HepG2 (cell line): ENCODE results near the gene TBRG4. TPM values are rescaled to one million over a fixed set of nuclear protein-coding genes. Genes with fewer than 3 reads are reported as not detected.

Source experiments
- ATAC-seq: fragments of 200-7000 bp; cut with Tn5 transposase; 3 replicates; pipeline ENCODE4 v1.9.1; 2020; ENCODE audit warnings: mild to moderate bottlenecking, moderate library complexity
- BruUV-seq: library from RNA; stranded (reverse); fragments of 400-500 nt; replicated peaks from 2 replicates; lab custom pipeline; 2021; lab: Mats Ljungman, UMichigan
- CTCF ChIA-PET: fragments of 300-600 bp; formaldehyde crosslinking; extraction: SDS; loops from one replicate; lab custom pipeline; 2021; ENCODE audit warnings: low total read pairs, inconsistent platforms, low intra/inter-chr PET ratio; lab: Yijun Ruan, JAX
- POLR2A ChIA-PET: fragments of 350-600 bp; sonication (Branson Sonifier 250); formaldehyde crosslinking; loops from one replicate; lab custom pipeline; 2020; ENCODE audit warnings: antibody characterized with exemption, inconsistent platforms; lab: Yijun Ruan, JAX
- DNase-seq: peaks from one replicate; pipeline ENCODE4 v3.0.0-alpha.2; 2015; ENCODE audit warnings: low spot score
- FAIRE-seq: peaks from 3 replicates; lab custom pipeline; 2011; peaks lifted over from hg19 to GRCh38; lab: Jason Lieb, UNC
- H2AFZ ChIP-seq: one replicate; pipeline ENCODE4 v1.6.1; 2011; ENCODE audit warnings: low read length, inconsistent platforms
- H3K27ac ChIP-seq: fragments of 300-600 bp; 3 replicates; pipeline ENCODE4 v1.8.0; 2011; ENCODE audit warnings: mixed run types, mild to moderate bottlenecking, mixed read lengths, low read length, inconsistent platforms; ENCODE audit not compliant: insufficient read depth; ENCODE audit errors: extremely low read length
- H3K27me3 ChIP-seq, 2 experiments: fragments of 200-600 bp in 1 of 2; 2 replicates in 1 of 2; 3 replicates in 1 of 2; pipeline versions ENCODE4 v1.6.0 to v1.8.0; 2011; ENCODE audit warnings: low read length in 2 of 2, mild to moderate bottlenecking in 2 of 2, moderate library complexity in 2 of 2, inconsistent platforms in 1 of 2; ENCODE audit not compliant: insufficient read depth in 2 of 2, control insufficient read depth in 1 of 2
- H3K36me3 ChIP-seq, 2 experiments: fragments of 200-600 bp in 1 of 2; replicated peaks in 1 of 2; 2 replicates in 1 of 2; 3 replicates in 1 of 2; pipeline versions ENCODE4 v1.5.1 to v1.8.0; 2011; ENCODE audit warnings: low read length in 2 of 2, inconsistent platforms in 1 of 2; ENCODE audit not compliant: insufficient read depth in 2 of 2, control insufficient read depth in 1 of 2
- H3K4me1 ChIP-seq: 2 replicates; pipeline ENCODE4 v1.5.1; 2012; ENCODE audit warnings: low read length, inconsistent platforms; ENCODE audit not compliant: insufficient read depth
- H3K4me2 ChIP-seq: 2 replicates; pipeline ENCODE4 v1.6.0; 2011; ENCODE audit warnings: low read depth, low read length, inconsistent platforms
- H3K4me3 ChIP-seq, 3 experiments: fragments of 200-600 bp in 1 of 3; sonication (generic), shearing (Covaris generic) in 1 of 3; replicated peaks in 1 of 3; 2 replicates each; pipeline ENCODE4 v1.5.1; 2011 to 2016; ENCODE audit warnings: low read length in 3 of 3, inconsistent platforms in 2 of 3, low read depth in 2 of 3, mild to moderate bottlenecking in 2 of 3, control low read depth in 1 of 3, mixed read lengths in 1 of 3; ENCODE audit not compliant: insufficient read depth in 1 of 3
- H3K79me2 ChIP-seq: one replicate; pipeline ENCODE4 v1.6.1; 2011; ENCODE audit warnings: low read length, inconsistent platforms; ENCODE audit not compliant: insufficient read depth
- H3K9ac ChIP-seq: 2 replicates; pipeline ENCODE4 v1.6.0; 2011; ENCODE audit warnings: mild to moderate bottlenecking, low read depth, low read length, inconsistent platforms; ENCODE audit not compliant: insufficient read depth
- H3K9me3 ChIP-seq: 2 replicates; pipeline ENCODE4 v1.5.1; 2012; ENCODE audit warnings: mild to moderate bottlenecking, low read length
- H4K20me1 ChIP-seq: 2 replicates; pipeline ENCODE4 v1.6.0; 2011; ENCODE audit warnings: inconsistent platforms, mild to moderate bottlenecking, low read length, moderate library complexity; ENCODE audit not compliant: insufficient read depth
- CBX1 ChIP-seq: IDR thresholded peaks from one replicate; pipeline ENCODE4 v1.6.1; 2016; ENCODE audit warnings: antibody characterized with exemption, low read depth
- CENPX ChIP-seq: sonication (generic); formaldehyde crosslinking; IDR thresholded peaks from 2 replicates; pipeline ENCODE4 v1.9.0; 2021; ENCODE audit warnings: mild to moderate bottlenecking, missing genetic modification reagents, moderate library complexity
- HMG20A ChIP-seq: IDR thresholded peaks from 2 replicates; pipeline ENCODE4 v1.6.1; 2016; ENCODE audit warnings: borderline replicate concordance
- JDP2 ChIP-seq: sonication (generic); formaldehyde crosslinking; IDR thresholded peaks from 2 replicates; pipeline ENCODE4 v1.8.1; 2022; ENCODE audit warnings: missing genetic modification reagents, borderline replicate concordance
- POGZ ChIP-seq: sonication (generic); formaldehyde crosslinking; IDR thresholded peaks from 2 replicates; pipeline ENCODE4 v1.4.0; 2020; ENCODE audit warnings: mild to moderate bottlenecking, missing genetic modification reagents
- REPIN1 ChIP-seq: sonication (generic); formaldehyde crosslinking; IDR thresholded peaks from 2 replicates; pipeline ENCODE4 v1.8.0; 2022; ENCODE audit warnings: missing genetic modification reagents, low read depth, mild to moderate bottlenecking, borderline replicate concordance
- ZFP36L2 ChIP-seq: sonication (generic); formaldehyde crosslinking; IDR thresholded peaks from 2 replicates; pipeline ENCODE4 v1.4.0; 2020; ENCODE audit warnings: missing genetic modification reagents
- ZNF44 ChIP-seq: sonication (generic); formaldehyde crosslinking; IDR thresholded peaks from 2 replicates; pipeline ENCODE4 v1.5.1; 2020; ENCODE audit warnings: mild to moderate bottlenecking, missing genetic modification reagents
- ZNF75D ChIP-seq: sonication (generic); formaldehyde crosslinking; IDR thresholded peaks from 2 replicates; pipeline ENCODE4 v1.8.1; 2023; ENCODE audit warnings: missing genetic modification reagents, mild to moderate bottlenecking, borderline replicate concordance
- WGBS: methylation state at CpG from one replicate; pipeline ENCODE4 v1.1.6; 2017; ENCODE audit warnings: low lambda C conversion rate; 5-methylcytosine and 5-hydroxymethylcytosine counted together
- in situ Hi-C: cut with HindIII; loops from 2 replicates; pipeline ENCODE4 v1.10.0; 2017; ENCODE audit warnings: low pct_unique_long_range_greater_than_20kb; ENCODE audit not compliant: extremely low pct_ligation_motif_present
- intact Hi-C: fragments of 100-400 bp; cut with micrococcal nuclease; formaldehyde crosslinking; loops from one replicate; pipeline ENCODE4 v1.10.0; 2022; ENCODE audit not compliant: unreplicated experiment
- polyA plus RNA-seq, 8 experiments: library from polyadenylated mRNA; depleted of rRNA in 3 of 8; stranded (reverse) in 7 of 8; unstranded in 1 of 8; fragments of >200 nt; fragmentation: Illumina TruSeq in 4 of 8; extraction: Trizol in 4 of 8; gene quantifications; 2 replicates each; pipeline versions ENCODE4 v1.2.1 to v1.2.3, GENCODE V29; 2011 to 2016; ENCODE audit warnings: low read depth in 4 of 8, missing spikeins in 1 of 8, mixed read lengths in 1 of 8; ENCODE audit not compliant: insufficient read depth in 1 of 8
- total RNA-seq, 5 experiments: library from RNA; depleted of rRNA; stranded (reverse); fragments of >200 nt; fragmentation: Illumina TruSeq; extraction: Trizol; gene quantifications; 2 replicates each; pipeline ENCODE4 v1.2.3, GENCODE V29; 2016; ENCODE audit warnings: low read depth in 1 of 5
- TF ChIP-seq, protein P1 (sequence below): sonication (generic); formaldehyde crosslinking; IDR thresholded peaks from 2 replicates; pipeline ENCODE4 v1.8.0; 2022; ENCODE audit warnings: mild to moderate bottlenecking, missing genetic modification reagents, moderate library complexity
- TF ChIP-seq, protein P2 (sequence below), 2 experiments: fragments of 450-650 bp in 1 of 2; sonication (generic) in 1 of 2; formaldehyde crosslinking in 1 of 2; IDR thresholded peaks; 2 replicates each; pipeline versions ENCODE4 v1.6.1 to v1.8.0; 2016 to 2022; ENCODE audit warnings: antibody characterized with exemption in 1 of 2, mild to moderate bottlenecking in 1 of 2, missing genetic modification reagents in 1 of 2

TBRG4 gene
- total and polyA plus RNA-seq, 2 of the 13 experiments (the other 11 are each of a cell fraction or from before 2014, with no cell fraction given) = 87.8 to 107 TPM

- TF ChIP-seq ZNF44 (CRISPR knock-in tag) = no peak
- TF ChIP-seq REPIN1 = no peak
- TF ChIP-seq CBX1 = no peak
- TF ChIP-seq, protein P1, sequence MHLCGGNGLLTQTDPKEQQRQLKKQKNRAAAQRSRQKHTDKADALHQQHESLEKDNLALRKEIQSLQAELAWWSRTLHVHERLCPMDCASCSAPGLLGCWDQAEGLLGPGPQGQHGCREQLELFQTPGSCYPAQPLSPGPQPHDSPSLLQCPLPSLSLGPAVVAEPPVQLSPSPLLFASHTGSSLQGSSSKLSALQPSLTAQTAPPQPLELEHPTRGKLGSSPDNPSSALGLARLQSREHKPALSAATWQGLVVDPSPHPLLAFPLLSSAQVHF = no peak
Measured at GRCh38 chr7:45081670-45081974, 29.9 kb downstream of the TBRG4 start (continued).

DNA sequence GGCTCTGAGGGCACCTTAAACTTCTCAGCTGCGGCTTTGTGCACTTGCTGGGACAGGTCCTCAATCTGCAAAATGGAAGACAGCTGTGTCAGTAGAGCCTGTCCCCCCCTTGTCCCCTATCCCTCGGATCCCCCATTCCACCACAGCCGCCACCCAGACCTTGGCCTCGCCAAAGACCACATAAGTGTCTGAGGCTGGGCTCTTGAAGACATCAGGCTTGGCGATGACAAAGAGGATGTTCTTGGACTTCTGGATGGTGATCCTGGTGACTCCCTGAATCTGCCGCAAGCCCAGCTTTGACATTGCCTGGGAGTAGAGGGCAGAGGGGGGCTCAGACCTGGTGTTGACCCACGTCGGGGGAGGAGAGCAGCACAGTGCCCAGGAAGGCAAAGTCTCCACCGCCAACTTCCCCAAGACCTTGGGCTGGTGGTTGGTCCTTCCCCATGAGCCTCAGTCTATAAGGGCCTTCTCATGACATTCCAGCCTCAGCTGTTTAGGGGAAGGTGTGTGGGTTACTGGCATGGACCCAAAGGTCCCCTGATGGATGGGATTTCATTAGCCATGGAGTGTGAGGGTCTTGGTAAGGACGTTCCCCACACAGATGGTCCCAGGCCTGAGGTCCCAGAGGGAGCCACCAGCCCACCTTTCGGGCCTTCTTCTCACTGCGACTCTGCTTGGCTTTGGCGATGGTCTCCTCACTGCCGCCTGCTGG lies 30.4 kb downstream of the TBRG4 start:
- CTCF ChIA-PET = no interaction called here
- FAIRE-seq = no peak
- Histone ChIP-seq H3K79me2 (no peaks in the 10 kb centered on the region), H3K36me3 (peaks cover 0 to under 1% of the 10 kb centered on the region in 2 experiments; a peak in 1 of 5 replicates), H3K4me1 (no peaks in the 10 kb centered on the region), H3K4me3 (no peak overlapping the region), H3K27me3 (peaks cover 3 to 28% of the 10 kb centered on the region in 2 experiments), H3K27ac (no peak overlapping the region), H3K9ac (no peak overlapping the region), H4K20me1 (no peaks in the 10 kb centered on the region), H3K4me2 (no peak overlapping the region), H3K9me3 (no peaks in the 10 kb centered on the region), H2AFZ (no peak overlapping the region)
- intact Hi-C loops = no loop called here
- in situ Hi-C loops = no loop called here
- DNase-seq = no peak
- POLR2A ChIA-PET = no interaction called here
- no peak for ATAC-seq
- WGBS = 43% methylated on average over 12 of the region's 14 CpGs
- BruUV-seq = no TSS peak
- no peak for TF ChIP-seq ZNF75D
- no peak for TF ChIP-seq ZFP36L2
- TF ChIP-seq, protein P2, sequence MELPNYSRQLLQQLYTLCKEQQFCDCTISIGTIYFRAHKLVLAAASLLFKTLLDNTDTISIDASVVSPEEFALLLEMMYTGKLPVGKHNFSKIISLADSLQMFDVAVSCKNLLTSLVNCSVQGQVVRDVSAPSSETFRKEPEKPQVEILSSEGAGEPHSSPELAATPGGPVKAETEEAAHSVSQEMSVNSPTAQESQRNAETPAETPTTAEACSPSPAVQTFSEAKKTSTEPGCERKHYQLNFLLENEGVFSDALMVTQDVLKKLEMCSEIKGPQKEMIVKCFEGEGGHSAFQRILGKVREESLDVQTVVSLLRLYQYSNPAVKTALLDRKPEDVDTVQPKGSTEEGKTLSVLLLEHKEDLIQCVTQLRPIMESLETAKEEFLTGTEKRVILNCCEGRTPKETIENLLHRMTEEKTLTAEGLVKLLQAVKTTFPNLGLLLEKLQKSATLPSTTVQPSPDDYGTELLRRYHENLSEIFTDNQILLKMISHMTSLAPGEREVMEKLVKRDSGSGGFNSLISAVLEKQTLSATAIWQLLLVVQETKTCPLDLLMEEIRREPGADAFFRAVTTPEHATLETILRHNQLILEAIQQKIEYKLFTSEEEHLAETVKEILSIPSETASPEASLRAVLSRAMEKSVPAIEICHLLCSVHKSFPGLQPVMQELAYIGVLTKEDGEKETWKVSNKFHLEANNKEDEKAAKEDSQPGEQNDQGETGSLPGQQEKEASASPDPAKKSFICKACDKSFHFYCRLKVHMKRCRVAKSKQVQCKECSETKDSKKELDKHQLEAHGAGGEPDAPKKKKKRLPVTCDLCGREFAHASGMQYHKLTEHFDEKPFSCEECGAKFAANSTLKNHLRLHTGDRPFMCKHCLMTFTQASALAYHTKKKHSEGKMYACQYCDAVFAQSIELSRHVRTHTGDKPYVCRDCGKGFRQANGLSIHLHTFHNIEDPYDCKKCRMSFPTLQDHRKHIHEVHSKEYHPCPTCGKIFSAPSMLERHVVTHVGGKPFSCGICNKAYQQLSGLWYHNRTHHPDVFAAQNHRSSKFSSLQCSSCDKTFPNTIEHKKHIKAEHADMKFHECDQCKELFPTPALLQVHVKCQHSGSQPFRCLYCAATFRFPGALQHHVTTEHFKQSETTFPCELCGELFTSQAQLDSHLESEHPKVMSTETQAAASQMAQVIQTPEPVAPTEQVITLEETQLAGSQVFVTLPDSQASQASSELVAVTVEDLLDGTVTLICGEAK (IDR thresholded peaks at IDR 0.05) = no peak
- TF ChIP-seq, protein P2 (CRISPR knock-in tag; IDR thresholded peaks at IDR 0.05) = no peak
- no peak for TF ChIP-seq POGZ (CRISPR knock-in tag)
- TF ChIP-seq CENPX (CRISPR knock-in tag) = no peak
- TF ChIP-seq HMG20A = no peak
- no peak for TF ChIP-seq JDP2 (CRISPR knock-in tag)
